NCI-H2107 treated with DMSO at 0.1 percent for 48 hours (cell line): Measurements from ENCODE around the gene RXRB.
A peak's percentile ranks its signal among the peaks of the same experiment; 100 is the strongest.
"Not testable (repeated sequence)": the region's sequence is repeated elsewhere in the genome, so short reads cannot be mapped to it uniquely, and the experiment has no call there.

Source experiments
- DNase-seq: peaks from one replicate; lab custom pipeline; 2025; ENCODE audit not compliant: unreplicated experiment; lab: John Stamatoyannopoulos, UW

RXRB gene

DNA sequence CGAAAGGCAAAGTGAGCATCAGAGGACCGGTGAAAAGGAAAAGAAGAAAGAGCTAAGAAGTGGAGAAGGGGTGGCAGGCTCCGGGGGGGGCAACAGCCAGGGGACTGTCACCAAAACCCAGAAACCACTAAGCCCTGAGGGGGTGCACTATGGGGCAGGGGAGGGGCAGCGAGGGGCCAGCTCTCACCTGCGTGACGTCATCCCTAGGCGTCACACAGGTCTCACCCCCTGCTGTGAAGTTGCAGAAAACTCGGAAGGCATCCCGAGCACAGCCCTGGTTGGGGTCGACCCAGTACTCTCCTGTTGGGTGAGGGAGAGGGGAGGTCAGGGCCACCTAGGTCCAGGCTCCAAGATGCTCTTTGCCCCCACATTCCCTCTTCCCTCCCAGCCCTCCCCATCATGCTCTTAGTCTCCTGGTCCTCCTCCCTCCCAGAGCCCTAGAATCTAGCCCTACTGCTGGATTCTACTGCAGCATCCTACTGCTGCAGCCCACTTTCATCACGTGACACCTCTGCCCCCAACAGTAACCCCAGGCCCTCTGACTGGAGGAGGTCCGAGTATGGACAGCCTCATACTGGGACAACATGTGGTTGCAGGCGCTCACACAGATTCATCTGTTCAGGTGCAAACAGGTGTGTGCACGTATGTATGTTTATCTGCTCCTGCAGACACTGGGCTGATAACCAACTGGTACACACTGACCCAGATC lies 35.6 kb downstream of the RXRB start:
- DNase-seq: no peak

DNA sequence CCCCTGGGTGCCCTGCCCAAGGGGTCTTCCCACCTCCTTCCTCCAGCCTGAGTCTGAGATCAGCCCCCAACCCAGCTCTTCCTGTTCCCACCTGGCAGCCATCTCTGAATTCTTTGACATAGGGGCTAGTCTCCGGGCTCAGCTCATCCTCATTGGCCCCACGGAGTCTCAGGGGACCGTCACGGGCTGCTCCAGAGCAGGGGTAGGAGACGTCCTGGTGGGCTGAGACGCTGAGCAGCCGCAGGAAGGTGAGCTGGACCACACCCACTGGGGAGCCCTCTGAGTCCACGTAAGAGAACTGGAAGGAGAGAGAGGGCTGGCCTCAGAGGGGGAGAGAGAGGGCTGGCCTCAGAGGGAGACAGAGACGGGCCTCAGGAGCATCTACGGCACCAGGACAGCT lies 36.3 kb downstream of the RXRB start:
- DNase-seq: no peak

DNA sequence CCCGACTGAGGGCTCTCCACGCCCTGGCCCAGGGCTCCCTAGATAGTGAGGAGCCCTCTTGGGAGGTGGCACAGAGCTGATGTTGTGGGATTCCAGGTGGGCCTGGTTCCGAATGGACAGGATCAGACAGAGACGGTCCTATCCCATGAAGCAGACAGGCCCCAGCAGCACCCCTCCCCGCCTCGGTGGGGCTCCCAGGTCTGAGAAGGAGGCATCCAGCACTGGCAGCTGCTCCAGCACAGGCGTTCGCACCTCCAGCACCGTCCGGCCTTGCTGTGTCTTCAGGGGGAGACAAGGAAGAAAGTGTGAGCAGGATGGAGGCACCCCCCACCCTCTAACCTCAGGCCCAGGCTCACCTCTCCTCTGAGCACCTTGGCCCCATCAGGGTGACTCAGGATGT lies 36.9 kb downstream of the RXRB start:
- DNase-seq: no peak

DNA sequence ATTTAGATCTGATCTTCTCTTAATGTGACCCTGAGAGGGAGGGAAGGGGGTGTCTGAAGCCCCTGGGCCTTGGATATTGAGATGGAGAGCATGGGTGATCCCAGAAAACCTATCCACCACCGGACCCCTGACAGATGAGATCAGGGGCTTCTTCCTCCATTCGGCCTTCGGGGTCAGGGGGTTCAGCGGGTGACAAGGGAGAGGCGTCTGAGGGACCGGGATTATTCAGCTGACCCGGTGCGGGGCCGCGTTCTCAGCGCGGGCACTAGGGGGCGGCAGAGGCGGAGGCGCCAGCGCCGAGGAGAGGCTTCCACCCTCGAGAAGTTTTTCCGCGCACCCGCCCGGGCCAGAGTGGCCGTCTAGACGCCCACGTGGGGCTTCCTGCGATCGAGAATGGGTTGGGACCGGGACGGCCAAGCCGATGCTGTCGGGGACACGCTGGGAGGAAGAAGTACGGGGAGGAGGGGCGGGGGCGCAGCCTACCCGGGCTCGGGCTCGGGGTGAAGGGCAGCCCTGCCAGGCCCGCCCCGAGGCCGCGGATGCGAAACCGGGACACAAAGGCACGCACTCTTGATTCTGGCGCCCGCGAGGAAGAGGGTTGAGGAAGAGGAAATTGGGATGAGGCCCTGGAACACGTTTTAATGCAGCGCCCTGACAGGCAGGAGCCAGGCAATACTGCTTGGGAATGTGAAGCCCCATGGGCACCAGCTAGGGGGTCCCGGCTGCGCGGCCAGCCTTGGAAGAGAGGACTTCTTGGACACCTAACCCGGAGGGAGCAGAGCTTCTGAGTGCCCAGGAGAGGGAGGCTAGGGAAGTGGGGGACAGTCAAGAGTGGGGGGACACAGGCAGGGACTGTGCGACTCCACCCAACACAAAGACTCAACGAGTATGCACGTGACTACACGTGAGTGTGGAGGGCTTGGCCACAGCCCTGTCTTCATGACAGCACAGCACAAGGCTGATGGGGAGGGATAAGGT lies 38.8 kb downstream of the RXRB start:
- DNase-seq: peak; percentile 3

- no peak for DNase-seq
Observed at GRCh38 chr6:33160728-33161344, 39.6 kb downstream of the RXRB start.

- no peak for DNase-seq
Observed at GRCh38 chr6:33160096-33160495, 40.4 kb downstream of the RXRB start.

- DNase-seq: no peak
Observed at GRCh38 chr6:33156964-33157363, 43.5 kb downstream of the RXRB start.

GRCh38 chr6:33156561-33156960 lies 43.9 kb downstream of the RXRB start:
- DNase-seq: no peak

- DNase-seq: no peak
Observed at GRCh38 chr6:33154349-33154748, 46.1 kb downstream of the RXRB start.

- DNase-seq: no peak
Observed at GRCh38 chr6:33151050-33151449, 49.4 kb downstream of the RXRB start.

DNA sequence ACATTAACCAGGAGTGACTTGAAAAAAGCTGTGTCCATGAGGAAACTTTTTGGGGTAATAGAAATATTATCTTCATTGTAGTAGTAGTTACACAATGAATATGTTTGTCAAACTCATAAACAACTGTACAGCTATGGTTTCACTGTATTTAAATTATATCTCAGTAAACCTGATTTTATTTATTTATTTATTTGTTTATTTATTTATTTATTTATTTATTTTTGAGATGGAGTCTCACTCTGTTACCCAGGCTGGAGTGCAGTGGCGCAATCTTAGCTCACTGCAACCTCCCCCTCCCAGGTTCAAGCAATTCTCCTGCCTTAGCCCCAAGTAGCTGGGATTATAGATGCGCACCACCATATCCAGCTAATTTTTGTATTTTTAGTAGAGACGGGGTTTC lies 49.9 kb downstream of the RXRB start:
- not testable (repeated sequence) for DNase-seq

- peak; percentile 4 for DNase-seq
Observed at GRCh38 chr6:33147807-33148666, 52.4 kb downstream of the RXRB start.

- no peak for DNase-seq
Observed at GRCh38 chr6:33144373-33144772, 56.1 kb downstream of the RXRB start.
